GM18858 (cell line): ENCODE data around the gene RNF175.

Source experiments
- ATAC-seq: cut with Tn5 transposase; IDR thresholded peaks from one replicate; pipeline ENCODE4 v1.9.1; 2021; ENCODE audit not compliant: unreplicated experiment

The RNF175 gene

GRCh38 chr4:153748378-153748777 is 11.4 kb downstream of the RNF175 start:
- no peak for ATAC-seq

DNA sequence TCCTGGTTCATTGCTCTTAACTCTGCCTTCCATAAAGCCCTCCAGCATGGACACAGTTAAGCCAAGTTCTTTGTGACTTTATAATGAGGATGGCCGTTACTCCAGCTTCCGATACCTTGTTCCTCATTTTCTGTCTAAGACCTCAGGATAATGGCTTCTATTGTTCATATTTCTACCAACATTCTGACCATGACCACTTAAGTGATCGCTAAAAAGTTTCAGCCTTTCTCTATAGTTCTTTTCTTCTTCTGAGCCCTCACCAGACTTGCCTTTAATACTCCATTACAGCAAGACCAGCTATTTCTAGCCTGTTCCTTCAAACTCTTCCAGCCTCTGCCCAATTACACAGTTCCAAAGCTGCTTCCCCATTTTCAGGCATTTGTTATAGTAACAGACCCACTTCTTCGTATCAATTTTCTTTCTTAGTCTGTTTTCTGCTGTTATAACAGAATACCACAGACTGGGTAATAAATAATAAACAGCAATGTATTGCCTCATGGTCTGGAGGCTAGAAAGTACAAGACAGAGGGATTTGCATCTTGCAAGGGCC is 12.3 kb downstream of the RNF175 start:
- no peak for ATAC-seq

GRCh38 chr4:153745651-153746050 is 14.2 kb downstream of the RNF175 start:
- no peak for ATAC-seq

- ATAC-seq, result no peak
Measured at GRCh38 chr4:153741541-153741940, 18.3 kb downstream of the RNF175 start.

GRCh38 chr4:153735906-153736461 is 23.8 kb downstream of the RNF175 start:
- ATAC-seq, result no peak

DNA sequence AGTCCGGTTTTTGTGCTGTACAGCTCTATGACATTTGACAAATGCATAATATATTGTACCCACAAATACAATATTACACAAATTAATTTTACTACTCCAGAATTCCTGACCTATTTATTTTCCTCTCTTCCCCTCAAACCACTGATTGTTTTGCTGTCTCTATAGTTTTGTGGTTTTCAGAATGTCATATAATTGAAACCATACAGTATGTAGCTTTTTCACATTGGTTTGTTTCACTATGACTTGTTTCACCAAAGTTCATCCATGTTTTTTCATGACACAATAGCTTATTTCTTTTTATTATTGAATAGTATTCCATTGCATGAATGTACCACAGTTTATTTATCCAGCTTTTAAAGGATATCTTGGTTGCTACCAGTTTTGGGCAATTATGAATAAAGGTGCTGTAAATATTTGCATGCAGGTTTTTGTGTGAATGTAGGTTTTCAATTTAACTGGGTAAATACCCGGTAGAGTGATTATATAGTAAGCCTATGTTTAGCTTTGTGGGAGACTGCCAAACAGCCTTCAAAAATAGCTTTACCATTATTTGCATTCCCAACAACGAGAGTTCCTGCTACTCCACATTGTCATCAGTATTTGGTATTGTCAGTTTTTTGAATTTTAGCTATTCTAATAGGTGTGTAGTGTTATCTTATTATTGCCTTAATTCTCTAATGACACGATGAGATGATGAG is 25.9 kb downstream of the RNF175 start:
- peak; percentile 83 for ATAC-seq

DNA sequence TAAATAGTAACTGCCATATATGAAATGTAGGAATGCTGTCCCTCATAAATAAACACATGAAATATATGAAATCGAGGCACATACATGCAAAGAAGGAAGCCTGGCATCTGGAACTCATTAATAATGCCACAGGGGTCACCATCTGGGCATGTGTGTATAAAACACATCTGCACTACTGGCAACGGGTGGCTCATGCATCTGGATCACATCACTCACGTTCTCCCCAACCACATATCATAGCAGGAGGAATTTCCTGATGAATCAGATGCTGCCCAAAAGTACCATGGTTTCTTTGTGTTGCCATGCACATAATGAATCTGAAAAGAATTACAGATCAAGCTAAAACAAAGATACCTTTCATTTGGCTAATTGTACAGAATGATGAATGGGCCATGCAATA is 28.6 kb downstream of the RNF175 start:
- no peak for ATAC-seq

- no peak for ATAC-seq
Measured at GRCh38 chr4:153729895-153730294, 29.9 kb downstream of the RNF175 start.

- ATAC-seq, result peak; percentile 55
Measured at GRCh38 chr4:153728660-153729059, 31.2 kb downstream of the RNF175 start.

DNA sequence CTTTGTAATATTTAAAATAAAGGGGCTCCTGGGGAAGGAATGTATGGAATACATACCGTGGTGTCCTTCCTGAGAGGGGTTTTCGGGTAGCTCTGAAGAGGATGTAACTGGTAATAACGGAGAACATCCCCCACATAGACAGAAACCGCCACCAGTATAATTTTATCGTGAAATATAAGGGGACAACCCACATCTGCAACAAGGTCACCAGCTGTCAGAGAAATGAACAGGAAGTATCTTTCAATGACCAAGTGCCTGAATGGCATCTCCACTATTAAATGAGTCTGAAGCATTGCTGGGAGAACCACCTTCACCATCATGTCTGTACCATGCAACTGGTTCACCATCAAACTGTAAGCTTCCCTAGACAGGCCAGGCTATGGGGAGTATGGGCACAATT is 31.7 kb downstream of the RNF175 start:
- no peak for ATAC-seq

GRCh38 chr4:153725831-153726154 is 34.0 kb downstream of the RNF175 start:
- ATAC-seq, result no peak

DNA sequence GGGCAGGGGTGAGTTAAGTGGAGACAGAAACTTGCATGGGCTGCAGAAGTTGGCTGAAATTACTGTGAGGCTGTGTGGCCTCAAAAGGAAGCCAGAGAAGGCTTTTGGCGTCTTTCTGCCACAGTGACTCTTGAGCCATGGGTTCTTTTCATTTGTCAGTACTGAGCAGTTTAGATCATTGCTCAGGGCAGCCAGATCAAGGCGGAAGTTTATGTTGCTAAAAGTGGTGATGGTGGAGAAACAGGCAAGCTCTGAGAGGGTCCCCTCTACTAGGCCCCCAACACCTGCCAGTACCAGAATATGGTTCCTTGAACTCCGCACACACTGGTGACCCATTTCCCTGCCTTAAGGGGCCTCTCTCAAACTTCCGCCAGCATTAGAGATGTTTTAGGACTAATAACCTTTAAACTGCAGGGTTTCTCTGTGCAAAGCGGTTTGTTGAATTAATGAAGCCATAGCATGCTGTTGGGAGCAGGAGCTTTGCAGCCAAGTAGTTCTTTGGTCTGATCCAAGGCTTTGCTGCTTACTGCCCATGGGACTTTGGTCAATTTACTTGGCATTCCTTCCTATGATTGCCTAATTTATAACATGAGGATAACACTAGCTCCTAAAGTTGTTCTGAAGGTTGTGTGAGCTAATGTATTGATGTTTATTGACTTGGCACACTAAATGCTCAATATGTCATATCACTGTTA is 34.5 kb downstream of the RNF175 start:
- ATAC-seq, result no peak

- no peak for ATAC-seq
Measured at GRCh38 chr4:153724606-153725005, 35.2 kb downstream of the RNF175 start.

- ATAC-seq, result no peak
Measured at GRCh38 chr4:153722036-153722435, 37.8 kb downstream of the RNF175 start.

GRCh38 chr4:153713866-153714646 is 45.8 kb downstream of the RNF175 start:
- no peak for ATAC-seq

- ATAC-seq, result no peak
Measured at GRCh38 chr4:153710681-153711080, 49.1 kb downstream of the RNF175 start.

GRCh38 chr4:153706519-153706918 is 53.3 kb downstream of the RNF175 start:
- ATAC-seq, result peak; percentile 7

GRCh38 chr4:153705743-153706468 is 53.9 kb downstream of the RNF175 start:
- ATAC-seq, result peak; percentile 90

GRCh38 chr4:153704522-153704921 is 55.3 kb downstream of the RNF175 start:
- no peak for ATAC-seq

- no peak for ATAC-seq
Measured at GRCh38 chr4:153684971-153685371, 74.9 kb downstream of the RNF175 start.
